ENCODE measurements around the gene HOXC9. TPM values are rescaled to one million over a fixed set of nuclear protein-coding genes. Genes with fewer than 3 reads are reported as not detected.

The HOXC9 gene
- total and polyA plus RNA-seq, 2 of the 8 experiments (the other 6 are each of a cell fraction or from before 2014, with no cell fraction given), result not detected

- TF ChIP-seq CHD7 (IDR thresholded peaks at IDR 0.05; ENCODE audit: insufficient replicate concordance, low read length) (no peak), RNF2 (IDR thresholded peaks at IDR 0.05; ENCODE audit: borderline replicate concordance, low read depth, low read length, missing control alignments, poor library complexity, severe bottlenecking) (peak; percentile 88)
These were observed 21.6 kb downstream of the HOXC9 start (continued) for GRCh38 chr12:54021432-54022013.
